HG02759 (cell line): Measurements from ENCODE around the gene ABHD3.
"Not testable (repeated sequence)": the region's sequence is repeated elsewhere in the genome, so short reads cannot be mapped to it uniquely, and the experiment has no call there.

Experiments
- ATAC-seq: cut with Tn5 transposase; IDR thresholded peaks from one replicate; pipeline ENCODE4 v1.9.1; 2021; ENCODE audit warnings: mild to moderate bottlenecking, moderate library complexity; ENCODE audit not compliant: unreplicated experiment

Gene ABHD3

DNA sequence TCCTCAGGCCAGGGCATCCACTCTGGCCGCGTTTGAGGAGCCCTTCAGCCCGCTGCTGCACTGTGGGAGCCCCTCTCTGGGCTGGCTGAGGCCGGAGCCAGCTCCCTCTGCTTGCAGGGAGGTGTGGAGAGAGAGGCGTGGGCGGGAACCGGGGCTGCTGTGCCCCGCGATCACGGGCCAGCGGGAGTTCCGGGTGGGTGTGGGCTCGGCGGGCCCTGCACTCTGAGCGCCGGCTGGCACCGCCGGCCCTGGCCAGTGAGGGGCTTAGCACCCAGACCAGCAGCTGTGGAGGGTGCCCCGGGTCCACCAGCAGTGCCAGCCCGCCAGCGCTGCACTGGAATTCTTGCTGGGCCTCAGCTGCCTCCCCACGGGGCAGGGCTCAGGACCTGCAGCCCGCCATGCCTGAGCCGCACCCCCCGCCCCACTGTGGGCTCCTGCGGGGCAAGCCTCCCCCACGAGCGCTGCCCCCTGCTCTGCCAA is 1.9 kb upstream of the ABHD3 start:
- no peak for ATAC-seq

DNA sequence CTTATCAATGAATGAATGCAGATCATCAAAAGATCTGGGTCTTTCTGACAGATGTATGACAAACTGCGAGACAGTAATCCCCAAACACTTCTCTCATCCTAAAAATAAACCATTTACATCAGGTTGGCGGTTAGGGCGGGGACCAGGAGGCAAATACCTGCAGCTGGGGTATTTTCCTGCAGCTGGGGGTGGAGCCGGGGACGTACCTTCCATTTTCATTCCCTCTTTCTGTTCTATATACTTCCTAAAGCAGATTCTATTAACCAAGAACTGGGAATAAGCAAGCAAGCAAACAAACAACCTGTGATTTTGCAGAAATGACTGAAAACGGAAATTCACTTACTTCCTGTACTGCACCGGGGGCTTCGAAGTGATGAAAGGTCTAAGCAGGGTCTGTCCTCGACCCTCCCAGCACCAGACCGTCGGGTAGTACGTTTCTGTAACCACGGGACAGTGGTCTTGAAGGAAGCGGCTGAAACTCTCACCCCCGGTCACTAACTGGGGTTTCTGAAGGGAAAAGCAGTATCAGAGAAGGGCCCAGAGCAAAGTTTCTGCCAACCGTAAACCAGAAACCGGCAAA is 1.2 kb downstream of the ABHD3 start:
- ATAC-seq: no peak

DNA sequence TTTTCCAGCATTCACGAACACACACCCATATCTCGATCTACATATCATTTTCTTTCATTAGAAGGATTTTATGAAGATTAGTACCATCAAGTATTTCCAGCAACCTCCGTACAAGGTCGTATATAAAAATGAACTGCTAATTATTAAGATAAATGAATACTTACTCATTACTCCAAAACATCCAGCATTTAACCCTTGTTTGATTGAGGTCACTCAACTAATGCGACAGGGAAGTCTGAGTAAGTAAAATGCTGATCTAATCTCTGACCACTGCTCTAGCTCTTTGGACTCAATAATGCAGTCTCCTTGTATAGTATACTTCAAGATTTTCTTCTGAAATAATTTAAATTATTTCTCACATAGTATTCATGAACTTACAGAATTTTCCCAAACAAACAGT is 2.0 kb downstream of the ABHD3 start:
- ATAC-seq: no peak

DNA sequence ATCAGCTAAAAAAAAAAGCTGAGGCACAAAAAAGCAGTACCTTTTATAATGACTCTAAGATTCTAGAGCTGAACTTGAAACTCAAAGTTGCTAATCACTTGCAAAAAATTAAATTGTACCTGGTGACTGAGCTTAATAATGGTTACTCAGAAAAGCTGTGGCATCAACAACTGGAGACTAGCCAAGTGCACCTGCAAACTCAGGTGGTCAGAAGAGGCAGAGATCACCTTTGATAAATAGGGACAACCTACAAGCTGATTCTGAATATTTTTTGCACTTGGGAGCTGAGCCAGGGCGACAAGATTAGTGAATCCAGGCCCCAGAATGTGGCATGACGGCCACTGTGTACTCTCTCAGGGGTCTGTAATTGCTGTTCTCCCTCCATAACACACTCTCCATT is 3.0 kb downstream of the ABHD3 start:
- no peak for ATAC-seq

DNA sequence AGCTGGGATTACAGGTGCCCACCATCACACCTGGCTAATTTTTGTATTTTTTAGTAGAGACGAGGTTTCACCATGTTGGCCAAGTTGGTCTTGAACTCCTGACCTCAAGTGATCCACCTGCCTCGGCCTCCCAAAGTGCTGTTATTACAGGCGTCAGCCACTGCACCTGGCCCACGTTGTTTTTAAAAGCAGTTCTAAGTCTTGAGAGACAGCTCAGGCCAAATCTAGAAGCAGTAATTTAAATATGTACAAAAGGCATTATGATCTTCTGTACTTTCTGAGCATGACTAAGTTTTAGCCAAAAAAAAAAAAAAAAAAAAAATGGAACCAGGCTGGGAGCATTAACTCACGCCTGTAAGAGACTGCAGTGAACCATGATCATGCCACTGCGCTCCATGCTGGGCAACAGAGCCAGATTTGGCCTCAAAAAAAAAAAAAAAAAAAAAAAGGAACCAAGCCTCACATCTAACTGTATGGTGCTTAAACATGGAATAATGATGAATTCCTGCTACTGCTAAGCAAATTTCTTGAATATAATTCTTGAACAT is 4.0 kb downstream of the ABHD3 start:
- ATAC-seq: no peak

DNA sequence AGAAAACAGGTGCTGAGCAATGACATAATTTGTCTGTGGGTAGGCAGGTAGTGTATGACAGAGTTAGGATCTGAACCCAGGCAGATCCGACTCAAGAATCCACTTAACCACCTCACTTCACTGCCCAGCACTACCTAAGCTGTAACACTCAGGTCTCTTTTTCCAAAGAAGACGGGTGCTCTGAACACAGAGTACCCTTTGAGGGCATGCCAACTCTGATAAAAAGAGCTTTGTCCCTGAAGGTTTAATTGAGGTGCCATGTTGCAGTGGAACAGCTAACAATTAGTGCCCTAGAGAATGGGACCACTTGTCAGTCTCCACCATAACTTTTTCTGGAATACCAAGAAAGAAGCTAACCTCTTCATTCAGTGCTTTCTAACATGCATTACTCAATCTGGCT is 11.3 kb downstream of the ABHD3 start:
- no peak for ATAC-seq

DNA sequence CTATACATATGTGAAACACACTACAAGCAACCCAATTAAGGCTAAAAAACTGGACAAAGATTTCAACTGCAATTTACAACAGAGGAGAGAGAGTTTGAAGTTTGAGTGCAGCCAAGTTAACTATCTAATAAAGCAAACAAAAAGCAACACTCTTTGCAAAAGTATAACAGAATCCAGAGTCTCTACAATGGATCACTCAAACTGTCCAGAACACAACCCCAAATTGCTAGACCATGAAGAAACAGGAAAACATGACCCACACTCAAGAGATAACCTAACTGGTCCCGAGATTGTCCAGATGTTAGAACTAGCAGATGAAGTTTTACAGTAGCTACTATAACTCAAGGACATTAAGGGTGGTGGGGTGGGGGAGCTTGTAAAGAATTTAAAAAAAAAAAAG is 14.8 kb downstream of the ABHD3 start:
- no peak for ATAC-seq

DNA sequence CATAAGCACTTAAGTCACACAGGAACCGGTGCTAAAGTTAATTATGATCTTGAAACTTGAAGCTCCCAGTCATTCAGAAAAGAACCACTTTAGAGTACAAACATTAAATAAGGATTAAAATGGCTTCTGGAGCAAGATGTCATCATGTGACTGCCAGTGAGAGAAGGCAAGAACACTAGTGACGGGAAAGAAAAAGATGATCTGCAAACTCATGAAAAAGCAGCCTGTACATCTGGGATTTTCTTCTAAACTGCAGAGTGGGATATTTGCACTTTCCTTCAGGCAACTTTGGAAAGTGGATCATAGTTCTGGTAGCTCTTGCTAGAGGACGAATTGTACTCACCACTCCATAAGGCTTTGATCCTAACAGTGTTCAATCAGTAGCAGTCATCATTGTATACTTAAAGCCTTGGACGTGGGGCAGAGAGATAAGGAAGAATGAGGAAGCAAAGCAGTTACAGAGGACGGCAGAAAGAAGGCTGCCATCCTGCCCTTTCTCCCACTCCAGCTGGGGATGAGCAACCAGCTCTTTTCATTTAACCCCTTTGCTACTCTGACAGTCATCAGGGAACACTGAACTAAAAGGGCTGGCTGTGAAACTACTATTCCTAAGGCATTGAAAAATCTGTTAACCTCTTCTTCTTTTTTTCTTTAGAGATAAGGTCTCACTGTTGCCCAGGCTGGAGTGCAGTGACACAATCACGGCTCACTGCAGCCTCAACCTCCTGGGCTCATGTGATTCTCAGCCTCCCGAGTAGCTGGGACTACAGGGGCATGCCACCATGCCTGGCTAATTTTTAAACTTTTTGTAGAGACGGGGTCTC is 18.1 kb downstream of the ABHD3 start:
- ATAC-seq: no peak

DNA sequence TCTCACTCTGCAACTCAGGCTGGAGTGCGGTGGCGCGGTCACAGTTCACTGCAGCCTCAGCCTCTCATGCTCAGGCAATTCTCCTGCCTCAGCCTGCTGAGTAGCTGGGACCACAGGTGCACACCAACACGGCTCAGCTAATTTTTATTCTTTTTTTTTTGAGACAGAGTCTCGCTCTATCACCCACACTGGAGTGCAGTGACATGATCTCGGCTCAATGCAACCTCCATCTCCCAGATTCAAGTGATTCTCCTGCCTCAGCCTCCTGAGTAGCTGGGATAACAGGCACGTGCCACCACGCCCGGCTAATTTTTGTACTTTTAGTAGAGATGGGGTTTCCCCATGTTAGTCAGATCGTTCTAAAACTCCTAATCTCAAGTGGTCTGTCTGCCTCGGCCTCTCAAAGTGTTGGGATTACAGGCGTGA is 19.0 kb downstream of the ABHD3 start:
- ATAC-seq: peak; percentile 86

DNA sequence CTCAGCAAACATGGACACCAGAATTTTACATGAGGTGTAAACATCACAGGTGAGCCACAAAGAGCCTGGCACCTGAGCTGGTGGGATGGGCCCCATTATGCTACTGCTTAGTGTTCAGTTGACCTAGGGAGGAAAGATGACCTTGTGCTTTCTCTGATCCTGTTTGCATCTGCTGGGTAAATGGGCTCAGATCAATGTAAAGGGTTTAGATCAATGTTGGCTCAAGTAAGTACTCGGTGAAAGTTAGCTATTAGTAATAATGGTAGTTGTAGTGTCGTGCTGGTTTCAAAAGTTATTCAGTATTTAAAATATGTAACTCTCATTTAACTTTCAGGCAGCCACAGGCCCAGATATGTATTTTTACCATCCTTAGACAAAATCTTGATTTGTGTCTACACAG is 19.8 kb downstream of the ABHD3 start:
- peak; percentile 46 for ATAC-seq

DNA sequence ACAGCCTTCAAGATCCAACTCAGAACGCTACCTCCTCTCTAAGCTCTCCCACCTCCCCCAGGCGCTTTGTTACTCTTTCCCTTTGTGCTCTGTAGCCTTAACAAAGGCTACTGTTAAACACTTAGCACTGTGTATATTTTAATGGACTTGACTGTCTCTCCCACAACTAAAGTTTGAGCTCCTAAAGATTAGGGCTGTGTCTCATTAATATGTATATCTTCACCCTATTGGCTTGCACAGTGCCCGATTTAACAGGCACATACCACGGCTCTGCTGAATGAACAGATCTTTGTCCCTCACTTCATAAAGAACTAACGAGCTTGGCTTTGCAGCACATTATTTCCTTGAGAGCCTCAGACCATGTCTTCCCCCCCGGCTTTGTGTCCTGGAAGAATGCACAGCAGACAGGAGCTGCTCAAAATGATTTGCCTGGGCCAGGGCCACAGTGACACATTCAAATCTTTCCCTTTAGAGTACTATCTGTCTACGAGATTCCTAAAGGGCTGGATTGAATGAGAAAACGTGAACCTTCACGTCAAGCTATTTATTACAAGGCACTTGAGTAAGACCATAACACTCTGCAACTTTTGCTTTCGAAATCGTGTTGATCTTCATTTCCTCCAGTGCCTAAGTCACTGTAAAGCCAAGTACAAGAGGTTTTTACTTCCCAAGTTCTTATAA is 22.1 kb downstream of the ABHD3 start:
- ATAC-seq: peak; percentile 42

DNA sequence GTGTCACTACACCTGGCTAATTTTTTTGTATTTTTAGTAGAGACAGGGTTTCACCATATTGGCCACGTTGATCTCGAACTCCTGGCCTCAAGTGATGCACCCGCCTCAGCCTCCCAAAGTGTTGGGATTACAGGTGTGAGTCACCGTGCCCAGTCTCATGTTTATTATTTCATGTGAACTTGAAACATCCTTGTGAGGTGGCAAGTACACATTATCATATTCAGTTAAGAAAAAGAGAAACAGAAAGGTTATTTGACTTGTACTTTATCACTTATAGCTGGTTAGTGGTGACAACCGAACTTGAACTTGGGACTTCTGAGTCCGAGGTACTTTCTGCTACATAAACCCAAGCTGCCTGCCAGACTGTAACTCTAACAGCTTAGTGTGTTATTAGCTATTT is 24.4 kb downstream of the ABHD3 start:
- ATAC-seq: no peak

DNA sequence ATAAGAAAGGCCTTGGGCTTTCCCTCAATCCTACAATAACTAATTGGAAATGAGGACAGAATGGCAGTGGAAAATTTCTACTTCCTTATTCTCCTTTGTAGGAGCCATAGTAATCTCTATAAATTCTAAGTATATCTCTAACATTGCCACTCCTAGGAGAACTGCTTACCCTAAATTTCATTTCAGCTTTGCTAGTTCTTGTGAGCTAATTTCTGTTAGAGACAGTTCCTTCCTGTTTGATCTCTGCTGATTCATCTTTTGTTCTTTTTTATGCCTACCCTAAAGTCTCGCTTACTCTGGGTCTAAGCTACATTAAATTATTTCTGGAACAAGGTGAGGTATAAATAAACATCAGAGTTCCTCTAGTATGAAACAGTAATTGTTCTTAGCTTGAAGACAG is 25.7 kb downstream of the ABHD3 start:
- ATAC-seq: no peak

DNA sequence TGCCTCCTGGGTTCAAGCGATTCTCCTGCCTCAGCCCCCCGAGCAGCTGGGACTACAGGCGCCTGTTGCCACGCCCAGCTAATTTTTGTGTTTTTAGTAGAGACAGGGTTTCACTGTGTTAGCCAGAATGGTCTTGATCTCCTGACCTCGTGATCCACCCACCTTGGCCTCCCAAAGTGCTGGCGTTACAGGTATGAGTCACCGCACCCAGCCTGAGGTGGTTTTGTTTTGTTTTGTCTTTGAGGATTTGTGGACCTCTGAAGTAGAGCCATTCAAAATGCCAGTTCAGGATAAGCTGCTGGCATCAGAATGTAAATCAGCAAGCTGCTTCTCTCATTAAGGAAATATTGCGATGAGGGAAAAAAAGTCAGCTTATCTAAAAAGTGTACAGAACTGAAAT is 29.2 kb downstream of the ABHD3 start:
- not testable (repeated sequence) for ATAC-seq

DNA sequence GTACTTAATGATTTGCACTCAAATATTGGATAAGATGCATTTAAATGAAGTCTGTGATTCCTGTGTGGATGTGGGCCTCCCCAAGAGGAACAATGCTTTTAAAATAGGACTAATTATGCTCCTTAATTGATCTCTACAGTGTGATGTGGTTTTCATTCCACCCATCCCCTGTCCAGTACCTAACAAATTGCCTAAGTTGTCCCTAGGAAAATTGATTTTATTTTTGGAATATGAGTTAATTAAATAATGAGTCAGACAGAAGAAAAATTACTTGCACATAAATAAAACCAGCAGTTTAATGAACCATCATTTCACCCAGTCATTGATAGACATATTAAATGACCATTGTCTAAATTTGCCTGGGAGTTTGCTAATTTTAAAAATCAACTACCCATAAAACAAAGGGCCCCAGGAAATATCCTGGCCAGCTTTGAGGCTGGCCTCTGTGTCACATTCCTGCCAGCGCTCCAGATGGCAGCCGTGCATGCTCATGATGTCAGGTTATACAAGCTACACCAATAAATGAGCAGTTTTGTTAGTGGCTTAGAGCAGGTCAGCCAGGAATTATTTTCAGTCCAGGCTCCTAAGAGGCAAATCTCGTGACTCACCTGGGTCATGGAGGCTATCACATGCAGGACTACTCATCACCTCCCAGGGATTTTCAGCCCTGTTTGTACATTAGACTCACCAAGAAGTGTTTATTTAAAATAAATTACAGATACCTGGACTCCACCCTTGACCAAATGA is 31.9 kb downstream of the ABHD3 start:
- no peak for ATAC-seq

DNA sequence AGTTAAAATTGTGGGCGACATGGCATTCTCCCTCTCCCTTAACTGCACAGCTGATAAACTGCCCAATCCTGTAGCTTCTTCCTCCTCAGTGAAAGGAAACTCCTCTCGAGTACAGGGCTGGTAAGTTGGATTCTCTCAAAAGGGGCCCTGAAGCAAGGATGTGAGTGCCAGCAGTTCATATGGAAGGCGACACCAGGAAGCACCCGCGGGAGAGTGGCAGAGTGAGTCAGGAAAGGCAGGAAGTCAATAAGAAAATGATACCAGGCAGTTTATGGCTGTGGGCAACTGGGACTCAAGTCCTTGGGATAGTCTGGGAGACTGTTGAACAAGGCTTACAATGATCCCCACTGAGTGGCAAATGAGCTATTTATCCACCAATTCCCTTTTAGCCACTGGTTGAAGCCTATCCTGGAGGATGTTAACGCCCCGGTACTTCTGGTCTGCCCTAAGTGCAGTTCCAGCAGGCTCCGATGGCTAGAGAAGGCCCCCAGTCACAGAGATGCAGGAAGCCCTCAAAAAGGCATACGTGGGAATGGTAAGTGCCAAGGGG is 34.8 kb downstream of the ABHD3 start:
- no peak for ATAC-seq

DNA sequence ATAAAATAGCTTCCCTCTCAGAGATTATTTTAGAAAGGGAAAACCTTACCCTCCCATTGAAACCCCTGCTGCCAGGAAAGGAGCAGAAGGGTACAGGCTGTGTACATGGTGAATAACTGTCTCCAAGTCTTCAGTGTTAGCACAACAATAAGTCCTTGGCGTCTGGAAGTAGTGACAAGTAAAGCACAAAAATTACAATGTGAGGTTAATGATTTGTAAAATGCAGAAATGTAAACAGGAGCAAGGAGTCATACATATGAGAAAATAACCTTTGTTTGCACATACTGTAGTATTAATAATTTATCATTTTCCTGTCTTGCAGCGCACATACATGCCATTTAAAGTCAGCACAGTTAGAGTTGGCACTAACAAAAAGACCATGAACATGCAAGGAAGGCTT is 40.5 kb downstream of the ABHD3 start:
- no peak for ATAC-seq

DNA sequence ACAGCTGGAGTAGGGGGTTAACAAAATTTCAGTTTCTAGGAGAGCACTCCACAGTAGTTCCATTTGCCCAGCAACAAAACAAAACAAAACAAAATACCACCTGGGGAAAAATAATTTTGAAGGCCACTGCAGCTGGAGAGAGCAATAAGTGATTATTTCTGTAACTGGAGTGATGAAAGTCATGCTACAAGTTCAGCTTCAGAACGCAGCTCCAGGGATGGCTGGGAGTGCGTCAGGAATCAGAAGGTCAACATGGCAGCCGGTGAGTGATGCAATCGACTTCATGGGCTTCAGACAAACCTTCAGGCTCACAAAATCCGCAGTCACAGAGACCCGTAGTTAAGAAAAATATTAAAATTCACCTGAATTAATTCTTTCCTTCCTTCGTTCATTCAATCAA is 41.0 kb downstream of the ABHD3 start:
- no peak for ATAC-seq

DNA sequence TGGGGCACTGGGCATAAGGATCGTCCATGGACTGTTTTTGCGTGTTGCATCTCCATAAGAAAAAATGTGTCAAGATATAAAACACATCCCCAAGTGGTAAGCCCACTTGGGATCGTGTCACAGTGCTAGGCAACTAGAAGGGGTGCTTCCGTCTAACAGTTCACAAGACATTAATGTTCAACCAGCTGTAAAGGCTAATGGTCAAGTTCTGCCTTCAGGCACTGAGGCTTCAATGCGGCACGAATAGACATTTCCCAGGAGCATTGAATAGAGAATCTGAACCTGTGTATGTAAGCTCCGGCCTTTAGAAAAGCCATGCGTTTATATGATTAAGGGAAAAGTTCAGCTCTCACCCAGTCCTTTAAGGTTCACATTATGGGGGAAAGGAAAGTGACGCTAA is 42.0 kb downstream of the ABHD3 start:
- ATAC-seq: no peak

DNA sequence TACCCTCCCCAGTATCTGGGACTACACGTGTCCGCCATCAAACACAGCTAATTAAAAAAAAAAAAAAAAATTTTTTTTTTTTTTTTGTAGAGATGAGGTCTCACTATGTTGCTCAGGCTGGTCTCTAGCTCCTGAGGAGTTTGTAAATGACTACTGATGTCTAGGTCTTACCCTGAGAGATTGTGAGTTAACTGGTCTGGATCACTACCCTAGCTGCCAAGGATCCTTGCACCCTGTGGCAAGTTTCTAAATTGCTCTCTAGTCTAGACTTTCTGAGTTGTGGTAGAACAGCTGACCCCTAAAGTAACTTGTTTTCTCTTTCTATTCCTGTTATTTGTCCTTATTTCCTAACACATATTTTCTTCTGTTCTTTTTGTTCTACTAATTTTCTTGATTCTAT is 44.5 kb downstream of the ABHD3 start:
- ATAC-seq: peak; percentile 66

DNA sequence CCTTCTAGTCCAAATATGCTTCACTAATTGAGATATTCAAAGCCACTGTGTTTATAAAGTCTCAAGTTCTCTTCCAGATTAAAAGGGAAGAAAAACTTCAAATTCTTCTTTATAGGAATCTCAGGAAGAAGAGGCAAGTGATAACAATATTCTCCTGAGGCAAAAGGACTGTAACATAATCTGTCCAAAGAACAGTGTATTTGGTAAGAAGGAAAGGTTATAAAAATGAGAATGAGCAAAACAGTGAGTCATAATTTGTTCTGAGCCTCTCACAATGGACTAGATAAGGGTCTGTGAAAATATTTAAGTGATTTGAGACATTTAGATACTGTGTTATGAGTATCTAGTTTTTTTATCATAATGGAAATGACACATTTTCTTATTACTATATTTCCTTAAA is 48.2 kb downstream of the ABHD3 start:
- ATAC-seq: no peak
